ENCODE data around the gene ABHD16B. TPM values are rescaled to one million over a fixed set of nuclear protein-coding genes. Genes with fewer than 3 reads are reported as not detected.
A peak's percentile ranks its signal among the peaks of the same experiment; 100 is the strongest.

Gene ABHD16B
- total and polyA plus RNA-seq, 9 donors = not detected

DNA sequence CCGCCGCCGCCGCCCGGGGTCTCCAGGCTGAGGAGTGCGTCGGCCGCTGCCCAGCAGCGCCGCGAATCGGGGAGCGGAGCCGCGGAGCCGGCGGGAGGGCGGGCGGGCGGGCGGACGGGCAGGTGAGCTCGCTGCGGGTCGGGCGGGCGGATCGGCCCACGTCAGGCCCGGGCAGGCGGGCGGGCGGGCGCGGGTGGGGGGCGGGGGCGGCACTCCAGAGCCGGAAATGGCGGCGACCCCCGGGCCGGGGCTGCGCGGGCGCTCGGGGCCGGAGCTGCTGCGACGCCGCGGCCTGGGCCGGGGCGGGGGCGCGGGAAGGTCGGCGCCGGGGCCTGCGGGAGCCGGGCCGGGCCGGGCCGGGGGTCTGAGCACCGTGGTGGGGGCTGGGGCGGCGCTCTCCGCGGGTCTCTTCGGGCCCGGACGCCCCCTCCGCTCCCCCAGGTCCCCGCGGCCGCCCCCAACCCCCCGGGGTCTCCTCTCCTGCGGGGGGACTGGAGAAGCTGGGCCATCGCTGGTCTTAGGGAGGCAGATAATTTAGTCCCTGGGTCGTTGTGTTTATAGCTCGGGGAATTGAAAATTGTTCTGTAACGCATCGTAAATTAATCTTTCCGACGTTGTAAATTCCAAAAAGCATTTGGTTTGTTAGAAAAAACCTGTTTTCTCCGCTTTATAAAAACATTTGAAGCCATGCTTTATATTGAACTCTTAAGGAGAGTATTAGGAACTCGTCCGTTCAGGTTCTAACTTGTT lies 34.1 kb downstream of the ABHD16B start:
- H3K4me1 ChIP-seq (ENCODE audit: control insufficient read depth, insufficient read depth, low read length) = peaks cover 22% of the 10 kb centered on the region
- no peaks in the 10 kb centered on the region for H3K27me3 ChIP-seq (ENCODE audit: control insufficient read depth, insufficient read depth, low read length)
- peak overlapping the region; percentile 84 for H3K27ac ChIP-seq (ENCODE audit: low read length)
- H3K36me3 ChIP-seq (ENCODE audit: control insufficient read depth, insufficient read depth, low read length) = peaks cover 20% of the 10 kb centered on the region
- WGBS (ENCODE audit: insufficient coverage) = 0% methylated on average over 45 of the region's 87 CpGs
- DNase-seq = no peak
- no peaks in the 10 kb centered on the region for H3K9me3 ChIP-seq (replicated peaks; ENCODE audit: control insufficient read depth, low read depth, low read length)
- peak overlapping the region; percentile 53 for H3K4me3 ChIP-seq (ENCODE audit: low read length)

DNA sequence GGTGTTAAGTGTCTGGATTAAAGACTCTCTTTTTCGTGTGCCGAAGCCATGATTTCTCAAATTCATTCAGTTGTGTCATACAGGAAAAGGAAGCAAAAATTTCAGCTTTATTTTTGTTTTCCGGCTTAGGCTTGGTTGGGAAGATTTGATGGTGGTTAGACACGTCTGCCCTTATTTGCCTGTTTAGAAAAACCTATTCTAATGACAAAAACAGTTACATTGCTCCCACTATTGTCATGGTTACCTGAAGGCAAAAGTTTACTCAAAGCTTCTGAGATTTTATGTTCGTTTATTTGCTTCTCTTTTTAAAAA lies 34.6 kb downstream of the ABHD16B start:
- Histone ChIP-seq H3K9me3 (replicated peaks; ENCODE audit: control insufficient read depth, low read depth, low read length) (no peaks in the 10 kb centered on the region), H3K4me1 (ENCODE audit: control insufficient read depth, insufficient read depth, low read length) (peaks cover 22% of the 10 kb centered on the region), H3K4me3 (ENCODE audit: low read length) (peak overlapping the region; percentile 53), H3K27ac (ENCODE audit: low read length) (peak overlapping the region; percentile 84), H3K27me3 (ENCODE audit: control insufficient read depth, insufficient read depth, low read length) (no peaks in the 10 kb centered on the region), H3K36me3 (ENCODE audit: control insufficient read depth, insufficient read depth, low read length) (peaks cover 14% of the 10 kb centered on the region)
- DNase-seq = no peak
- WGBS (ENCODE audit: insufficient coverage) = 0% methylated on average over 2 of the region's 5 CpGs

DNA sequence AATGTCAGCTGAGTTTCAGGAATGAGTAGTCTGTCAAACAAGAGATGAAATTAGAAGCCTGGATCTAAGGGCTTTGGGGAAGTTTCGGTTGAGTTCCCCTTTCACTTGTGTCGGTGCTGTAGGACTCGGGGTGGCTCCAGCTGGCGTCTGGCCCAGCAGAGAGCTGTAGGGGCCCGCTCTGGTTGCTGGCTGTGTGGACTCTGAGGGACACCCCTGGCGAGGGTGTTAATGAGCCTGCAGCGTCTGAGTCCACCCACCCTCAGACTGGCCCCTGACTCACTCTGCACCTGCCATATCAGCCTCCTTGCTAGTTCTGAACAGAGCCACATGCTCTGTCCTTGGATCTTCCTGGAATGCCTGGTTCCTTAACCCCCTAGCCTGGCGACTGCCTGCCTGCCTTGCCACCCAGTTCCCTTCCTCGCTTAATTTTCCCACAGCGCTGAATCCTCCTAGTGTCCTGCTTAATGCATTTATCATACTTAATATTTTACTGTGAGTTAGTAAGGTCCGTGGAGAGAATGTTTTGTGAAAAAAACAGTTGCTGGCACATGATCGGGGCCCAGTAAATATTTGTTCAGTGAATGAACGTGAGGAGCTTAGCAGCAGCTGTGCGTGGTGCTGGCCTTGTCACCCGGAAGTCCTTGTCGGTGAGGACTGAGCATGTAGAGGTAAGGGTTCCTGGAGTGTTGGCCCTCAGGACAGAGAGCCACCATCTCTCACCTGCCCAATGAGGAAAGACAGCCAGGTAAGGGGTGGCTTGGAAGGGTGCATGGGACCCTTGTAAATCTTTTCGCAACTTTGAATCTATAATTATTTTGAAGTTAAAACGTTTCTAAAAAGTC lies 35.2 kb downstream of the ABHD16B start:
- Histone ChIP-seq H3K9me3 (replicated peaks; ENCODE audit: control insufficient read depth, low read depth, low read length) (no peaks in the 10 kb centered on the region), H3K4me1 (ENCODE audit: control insufficient read depth, insufficient read depth, low read length) (peaks cover 22% of the 10 kb centered on the region), H3K36me3 (ENCODE audit: control insufficient read depth, insufficient read depth, low read length) (peaks cover 9% of the 10 kb centered on the region), H3K27ac (ENCODE audit: low read length) (peak overlapping the region; percentile 84), H3K27me3 (ENCODE audit: control insufficient read depth, insufficient read depth, low read length) (no peaks in the 10 kb centered on the region), H3K4me3 (ENCODE audit: low read length) (peak overlapping the region; percentile 53)
- peak; percentile 75 for DNase-seq
- 6% methylated on average over 4 of the region's 18 CpGs for WGBS (ENCODE audit: insufficient coverage)

GRCh38 chr20:63897978-63898561 lies 36.8 kb downstream of the ABHD16B start:
- H3K36me3 ChIP-seq (ENCODE audit: control insufficient read depth, insufficient read depth, low read length) = peaks cover 7% of the 10 kb centered on the region
- WGBS (ENCODE audit: insufficient coverage) = 93% methylated on average over 5 of the region's 6 CpGs
- no peak overlapping the region for H3K4me3 ChIP-seq (ENCODE audit: low read length)
- no peaks in the 10 kb centered on the region for H3K27me3 ChIP-seq (ENCODE audit: control insufficient read depth, insufficient read depth, low read length)
- no peak for DNase-seq
- peaks cover 22% of the 10 kb centered on the region for H3K4me1 ChIP-seq (ENCODE audit: control insufficient read depth, insufficient read depth, low read length)
- no peak overlapping the region for H3K27ac ChIP-seq (ENCODE audit: low read length)
- H3K9me3 ChIP-seq (replicated peaks; ENCODE audit: control insufficient read depth, low read depth, low read length) = no peaks in the 10 kb centered on the region

DNA sequence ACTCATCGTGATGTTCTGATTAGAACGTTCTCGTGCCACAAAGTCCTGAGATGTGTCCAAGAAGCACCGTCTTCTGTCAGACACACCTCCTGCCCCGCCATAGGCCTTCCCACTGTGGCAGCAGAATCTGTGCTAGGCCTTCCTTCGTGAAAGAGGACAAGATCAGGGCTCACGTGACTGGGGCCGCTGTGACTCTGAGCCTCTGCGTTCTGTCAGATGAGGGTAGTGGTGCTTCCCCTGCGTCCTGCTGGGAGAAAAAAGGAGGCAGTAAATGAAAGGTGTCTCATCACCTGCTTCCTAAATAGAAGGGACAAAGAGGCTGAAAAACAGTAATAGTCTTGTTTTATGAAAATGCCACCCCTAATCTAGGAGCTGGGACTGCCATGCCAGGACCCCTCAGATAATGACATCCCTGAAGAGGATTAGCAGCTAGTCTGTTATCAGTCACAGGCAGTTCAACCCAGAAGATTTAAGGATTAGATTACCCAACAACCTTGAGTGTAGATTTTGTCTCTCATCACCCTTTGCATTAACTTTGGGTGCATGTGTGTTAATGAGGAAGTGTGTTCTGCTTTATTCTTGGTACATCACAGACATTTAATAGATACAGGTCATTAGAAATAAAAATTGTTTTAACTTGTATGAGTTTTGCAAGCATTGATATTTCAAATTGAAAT lies 37.7 kb downstream of the ABHD16B start:
- no peak for DNase-seq
- peaks cover 9% of the 10 kb centered on the region for H3K36me3 ChIP-seq (ENCODE audit: control insufficient read depth, insufficient read depth, low read length)
- no peak overlapping the region for H3K4me3 ChIP-seq (ENCODE audit: low read length)
- H3K4me1 ChIP-seq (ENCODE audit: control insufficient read depth, insufficient read depth, low read length) = peaks cover 24% of the 10 kb centered on the region
- H3K27me3 ChIP-seq (ENCODE audit: control insufficient read depth, insufficient read depth, low read length) = no peaks in the 10 kb centered on the region
- 79% methylated on average over 7 of the region's 10 CpGs for WGBS (ENCODE audit: insufficient coverage)
- no peak overlapping the region for H3K27ac ChIP-seq (ENCODE audit: low read length)
- H3K9me3 ChIP-seq (replicated peaks; ENCODE audit: control insufficient read depth, low read depth, low read length) = no peaks in the 10 kb centered on the region

GRCh38 chr20:63900413-63900812 lies 39.1 kb downstream of the ABHD16B start:
- WGBS (ENCODE audit: insufficient coverage) = 90% methylated on average over 2 of the region's 3 CpGs
- H3K4me1 ChIP-seq (ENCODE audit: control insufficient read depth, insufficient read depth, low read length) = peaks cover 21% of the 10 kb centered on the region

GRCh38 chr20:63903796-63904561 lies 42.7 kb downstream of the ABHD16B start:
- H3K4me3 ChIP-seq (ENCODE audit: low read length) = no peak overlapping the region
- H3K27me3 ChIP-seq (ENCODE audit: control insufficient read depth, insufficient read depth, low read length) = no peaks in the 10 kb centered on the region
- WGBS (ENCODE audit: insufficient coverage) = 64% methylated on average over 8 of the region's 11 CpGs
- no peak for DNase-seq
- H3K27ac ChIP-seq (ENCODE audit: low read length) = no peak overlapping the region
- peaks cover 5% of the 10 kb centered on the region for H3K36me3 ChIP-seq (ENCODE audit: control insufficient read depth, insufficient read depth, low read length)
- peaks cover 7% of the 10 kb centered on the region for H3K4me1 ChIP-seq (ENCODE audit: control insufficient read depth, insufficient read depth, low read length)
- H3K9me3 ChIP-seq (replicated peaks; ENCODE audit: control insufficient read depth, low read depth, low read length) = no peaks in the 10 kb centered on the region

More at GRCh38 chr20:63900413-63900812, 39.1 kb downstream of the ABHD16B start:
- Histone ChIP-seq H3K4me3 (ENCODE audit: low read length) (no peak overlapping the region), H3K27ac (ENCODE audit: low read length) (no peak overlapping the region), H3K9me3 (replicated peaks; ENCODE audit: control insufficient read depth, low read depth, low read length) (no peaks in the 10 kb centered on the region), H3K36me3 (ENCODE audit: control insufficient read depth, insufficient read depth, low read length) (peaks cover 9% of the 10 kb centered on the region), H3K27me3 (ENCODE audit: control insufficient read depth, insufficient read depth, low read length) (no peaks in the 10 kb centered on the region)
- no peak for DNase-seq

DNA sequence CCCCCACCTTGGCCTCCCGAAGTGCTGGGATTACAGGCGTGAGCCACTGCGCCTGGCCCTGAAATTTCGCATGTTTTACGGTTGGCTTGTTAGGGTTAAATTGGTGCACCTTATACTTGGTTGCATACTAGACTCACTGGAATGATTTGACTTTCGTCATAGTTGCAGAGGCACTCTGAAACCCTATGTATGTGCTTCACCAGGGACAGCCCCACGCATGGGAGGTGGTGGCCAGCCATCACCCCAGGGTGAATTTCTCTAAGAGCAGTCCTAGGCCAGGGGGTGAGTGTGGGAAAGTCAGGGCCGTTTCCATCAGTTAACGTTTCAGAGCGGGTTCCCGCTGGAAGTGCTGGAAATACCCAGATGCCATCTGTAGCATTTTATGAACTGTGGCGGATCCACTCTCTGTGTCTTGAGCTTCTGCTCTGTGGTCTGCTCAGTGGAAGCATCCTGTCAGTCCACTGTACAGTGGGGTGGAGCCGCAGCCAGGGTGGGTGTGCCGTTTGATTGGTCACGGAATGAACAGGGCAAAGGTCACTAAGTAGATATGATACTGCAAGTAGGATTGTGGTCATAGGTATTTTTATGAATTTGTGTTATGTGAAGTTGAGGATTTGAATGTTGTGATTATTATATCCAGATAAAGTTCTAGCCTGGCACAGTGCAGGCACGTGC lies 46.8 kb downstream of the ABHD16B start:
- no peak overlapping the region for H3K27ac ChIP-seq (ENCODE audit: low read length)
- 80% methylated on average over 16 of the region's 16 CpGs for WGBS (ENCODE audit: insufficient coverage)
- H3K4me3 ChIP-seq (ENCODE audit: low read length) = no peak overlapping the region
- H3K9me3 ChIP-seq (replicated peaks; ENCODE audit: control insufficient read depth, low read depth, low read length) = no peaks in the 10 kb centered on the region
- H3K27me3 ChIP-seq (ENCODE audit: control insufficient read depth, insufficient read depth, low read length) = no peaks in the 10 kb centered on the region
- H3K4me1 ChIP-seq (ENCODE audit: control insufficient read depth, insufficient read depth, low read length) = peaks cover 15% of the 10 kb centered on the region
- peaks cover under 1% of the 10 kb centered on the region for H3K36me3 ChIP-seq (ENCODE audit: control insufficient read depth, insufficient read depth, low read length)
- DNase-seq = no peak

DNA sequence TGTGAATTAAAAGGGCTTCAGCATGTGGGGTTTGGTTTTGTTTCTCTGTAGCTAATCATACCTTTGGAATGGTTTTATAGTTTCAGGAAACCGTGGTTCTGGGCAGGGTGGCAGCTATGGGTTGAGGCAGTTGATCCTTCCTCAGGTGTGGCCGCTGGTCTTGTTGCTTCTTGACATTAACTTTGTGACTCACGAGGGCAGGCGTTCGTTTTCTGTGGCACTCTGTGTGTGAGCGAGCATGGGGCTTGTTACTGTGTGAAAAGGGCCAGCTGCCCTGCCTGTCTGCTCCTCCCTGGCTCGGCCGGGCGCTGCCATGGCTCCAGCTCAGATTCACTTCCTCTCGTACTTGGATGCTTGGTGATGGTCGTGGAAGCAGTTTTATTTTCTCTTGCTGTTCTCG lies 49.9 kb downstream of the ABHD16B start:
- Histone ChIP-seq H3K27ac (ENCODE audit: low read length) (peak overlapping the region; percentile 29), H3K36me3 (ENCODE audit: control insufficient read depth, insufficient read depth, low read length) (no peaks in the 10 kb centered on the region), H3K4me1 (ENCODE audit: control insufficient read depth, insufficient read depth, low read length) (peaks cover 8% of the 10 kb centered on the region), H3K9me3 (replicated peaks; ENCODE audit: control insufficient read depth, low read depth, low read length) (peaks cover under 1% of the 10 kb centered on the region), H3K27me3 (ENCODE audit: control insufficient read depth, insufficient read depth, low read length) (no peaks in the 10 kb centered on the region), H3K4me3 (ENCODE audit: low read length) (no peak overlapping the region)
- DNase-seq = peak; percentile 38
- 44% methylated on average over 9 of the region's 12 CpGs for WGBS (ENCODE audit: insufficient coverage)
